ENCODE results near the gene PRF1. TPM values are rescaled to one million over a fixed set of nuclear protein-coding genes. Genes with fewer than 3 reads are reported as not detected.
A peak's percentile ranks its signal among the peaks of the same experiment; 100 is the strongest.

PRF1 gene
- total and polyA plus RNA-seq, 4 experiments from 2014 or later, result 18.0 to 67.5 (median 42.3) TPM

DNA sequence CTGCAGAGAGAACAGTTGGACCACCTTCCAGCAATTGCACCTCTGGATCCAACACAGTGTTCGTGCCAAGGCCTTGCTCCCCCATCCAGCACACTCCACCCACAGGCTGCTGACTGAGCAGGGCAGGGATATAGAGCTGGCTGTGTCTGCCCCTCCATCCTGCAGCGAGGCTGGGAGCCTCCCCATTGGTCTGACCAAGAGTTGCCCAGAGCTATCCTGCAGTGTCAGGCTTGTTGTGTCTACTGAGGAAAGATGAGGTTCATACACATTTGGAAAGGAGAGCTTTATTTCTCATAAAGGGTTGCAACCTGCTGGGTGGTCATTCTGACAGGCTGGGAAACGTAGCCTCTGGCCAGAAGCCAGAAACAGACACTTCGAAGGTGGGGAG is 27.1 kb downstream of the PRF1 start:
- peaks cover 34 to 55% (median 45%) of the 10 kb centered on the region in 4 donors for H3K4me1 Mint-ChIP-seq
- H3K36me3 Mint-ChIP-seq, result no peaks in the 10 kb centered on the region
- H3K4me1 ChIP-seq (ENCODE audit: insufficient read depth, low read length), result peaks cover 49% of the 10 kb centered on the region
- H3K36me3 ChIP-seq (ENCODE audit: insufficient read depth, low read length), result no peaks in the 10 kb centered on the region
- peak overlapping the region in 6 of 7 donors; percentile 42 to 93 (median 76) for H3K27ac Mint-ChIP-seq
- H3K27me3 ChIP-seq (ENCODE audit: insufficient read depth, low read length), result no peaks in the 10 kb centered on the region
- POLR2A ChIA-PET (ENCODE audit: partially characterized antibody), result interaction anchor here (1.7 kb wide), 1 partner anchor 27 kb away, joined by 8 read pairs; the partner anchor contains the start of gene PRF1
- H3K4me3 ChIP-seq (ENCODE audit: low read length in 2 of 2), result no peak overlapping the region
- CTCF ChIA-PET (ENCODE audit: partially characterized antibody), result interaction anchor here (0.9 to 1.5 kb wide), 3 partner anchors 15 to 184 kb away, joined by 3 to 6 read pairs (median 3); no protein-coding TSS in a partner anchor
- intact Hi-C loops (cut with micrococcal nuclease), result no loop called here
- H3K4me3 Mint-ChIP-seq, result peak overlapping the region in 4 of 8 donors; percentile 35 to 74 (median 52)
- no peaks in the 10 kb centered on the region for H3K9me3 ChIP-seq (ENCODE audit: control insufficient read depth in 1 of 2, low read length in 2 of 2)
- H3K27ac ChIP-seq (ENCODE audit: low read depth, low read length), result no peak overlapping the region
- H3K27me3 Mint-ChIP-seq, result no peaks in the 10 kb centered on the region
- DNase-seq, result no peak
- no peaks in the 10 kb centered on the region for H3K9me3 Mint-ChIP-seq

DNA sequence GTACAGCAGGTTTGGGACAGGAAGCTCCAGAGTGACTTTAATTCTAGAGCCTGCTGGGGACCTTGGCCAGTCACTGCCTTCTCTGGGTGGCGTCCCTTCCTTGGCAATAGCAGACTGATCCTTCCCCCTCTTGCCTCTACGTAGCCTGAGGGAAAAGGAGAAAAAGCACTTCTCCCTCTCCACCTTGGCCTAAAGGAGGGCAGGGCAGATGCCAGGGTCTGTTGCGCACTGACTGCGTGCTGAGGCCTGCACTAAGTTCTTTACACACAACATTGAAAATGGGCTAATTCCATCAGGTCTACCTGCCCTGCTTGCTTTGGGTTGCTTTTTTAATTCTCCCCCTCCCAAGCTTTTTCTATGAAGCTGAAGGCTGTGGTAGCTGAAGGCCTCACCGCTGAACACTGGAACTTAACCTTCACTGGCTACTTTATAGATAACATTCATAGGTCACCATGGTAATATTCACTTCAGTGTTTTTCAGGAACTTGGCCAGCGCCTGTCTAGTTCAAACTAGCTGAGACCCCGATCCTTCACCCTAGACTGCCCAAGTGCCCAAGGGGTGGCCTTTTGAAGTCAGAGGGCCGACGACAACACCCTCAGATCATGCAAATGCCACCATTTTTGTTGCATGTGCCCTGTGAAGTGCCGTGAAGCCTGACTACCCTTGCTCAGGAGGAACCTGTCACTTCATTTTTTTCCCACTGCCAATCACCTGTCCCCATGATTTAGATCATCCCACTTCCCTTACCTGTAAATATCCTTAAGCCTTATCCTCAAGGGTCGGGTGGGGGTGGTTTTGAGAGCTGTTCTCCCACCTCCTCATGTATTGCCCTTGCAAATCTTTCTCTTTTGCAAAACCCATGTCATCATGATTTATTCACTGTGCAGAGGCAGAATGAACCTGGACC is 28.7 kb downstream of the PRF1 start:
- CTCF ChIA-PET (ENCODE audit: partially characterized antibody), result interaction anchor here (1.3 kb wide), 1 partner anchor 15 kb away, joined by 3 read pairs; no protein-coding TSS in a partner anchor
- Mint-ChIP-seq H3K4me3 (peak overlapping the region in 1 of 8 donors; percentile 39), H3K4me1 (peaks cover 24 to 44% (median 35%) of the 10 kb centered on the region in 4 donors), H3K36me3 (no peaks in the 10 kb centered on the region), H3K27ac (peak overlapping the region in 6 of 7 donors; percentile 3 to 37 (median 20)), H3K9me3 (no peaks in the 10 kb centered on the region), H3K27me3 (no peaks in the 10 kb centered on the region)
- Histone ChIP-seq H3K27me3 (ENCODE audit: insufficient read depth, low read length) (no peaks in the 10 kb centered on the region), H3K4me1 (ENCODE audit: insufficient read depth, low read length) (peaks cover 34% of the 10 kb centered on the region), H3K36me3 (ENCODE audit: insufficient read depth, low read length) (no peaks in the 10 kb centered on the region), H3K4me3 (ENCODE audit: low read length in 2 of 2) (no peak overlapping the region), H3K9me3 (ENCODE audit: control insufficient read depth in 1 of 2, low read length in 2 of 2) (no peaks in the 10 kb centered on the region), H3K27ac (ENCODE audit: low read depth, low read length) (no peak overlapping the region)
- POLR2A ChIA-PET (ENCODE audit: partially characterized antibody), result no interaction called here
- intact Hi-C loops (cut with micrococcal nuclease), result no loop called here
- no peak for DNase-seq

DNA sequence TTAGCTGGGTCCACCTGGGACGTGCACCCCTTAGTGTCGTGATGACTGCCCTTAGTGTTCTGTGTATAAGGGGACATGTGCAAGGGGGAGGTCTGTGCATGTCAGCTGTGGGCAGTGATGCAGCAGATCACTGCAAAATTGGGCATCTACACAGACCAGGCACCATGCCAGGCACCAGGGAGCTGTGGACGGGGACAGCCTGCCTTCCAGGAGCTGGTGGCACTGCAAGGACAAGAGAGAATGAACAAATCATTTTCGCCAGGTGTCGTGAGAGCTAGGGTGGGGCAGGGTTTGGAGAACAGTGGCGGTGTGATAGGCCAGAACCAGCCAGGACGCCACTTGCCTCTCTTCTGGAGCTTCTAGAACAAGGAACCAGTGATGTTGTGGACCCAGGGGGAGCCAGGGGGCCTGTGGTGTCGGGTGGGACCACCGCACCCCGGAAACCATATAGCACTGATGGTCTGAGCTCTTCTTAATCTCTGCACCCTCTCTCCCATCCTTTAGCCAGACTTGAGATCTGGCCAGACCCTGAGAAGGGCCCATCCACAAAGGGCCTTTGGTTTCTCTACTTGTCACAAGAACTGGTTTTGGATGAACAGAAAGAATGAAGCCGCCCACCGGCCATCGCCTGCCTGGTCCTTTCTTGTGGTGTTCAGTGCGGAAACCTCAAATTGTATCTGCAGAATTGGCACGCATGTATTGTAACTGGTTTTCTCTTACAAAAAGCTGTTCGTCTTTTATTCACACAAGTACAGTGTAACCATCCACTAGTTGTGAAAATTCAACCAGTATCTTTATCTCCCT is 30.7 kb downstream of the PRF1 start:
- H3K4me3 ChIP-seq (ENCODE audit: low read length in 2 of 2), result no peak overlapping the region
- peaks cover 10 to 24% (median 15%) of the 10 kb centered on the region in 4 donors for H3K4me1 Mint-ChIP-seq
- H3K4me1 ChIP-seq (ENCODE audit: insufficient read depth, low read length), result peaks cover 13% of the 10 kb centered on the region
- POLR2A ChIA-PET (ENCODE audit: partially characterized antibody), result no interaction called here
- no peaks in the 10 kb centered on the region for H3K36me3 ChIP-seq (ENCODE audit: insufficient read depth, low read length)
- no peaks in the 10 kb centered on the region for H3K36me3 Mint-ChIP-seq
- no peaks in the 10 kb centered on the region for H3K27me3 Mint-ChIP-seq
- CTCF ChIA-PET (ENCODE audit: partially characterized antibody), result no interaction called here
- no peaks in the 10 kb centered on the region for H3K9me3 ChIP-seq (ENCODE audit: control insufficient read depth in 1 of 2, low read length in 2 of 2)
- H3K27me3 ChIP-seq (ENCODE audit: insufficient read depth, low read length), result no peaks in the 10 kb centered on the region
- H3K27ac Mint-ChIP-seq, result peak overlapping the region in 2 of 7 donors; percentile 23 to 73
- no peak overlapping the region for H3K4me3 Mint-ChIP-seq
- no peak overlapping the region for H3K27ac ChIP-seq (ENCODE audit: low read depth, low read length)
- intact Hi-C loops (cut with micrococcal nuclease), result loop anchor here (1.0 kb wide), 1 partner anchor 15 kb away; no protein-coding TSS in a partner anchor
- no peak for DNase-seq
- no peaks in the 10 kb centered on the region for H3K9me3 Mint-ChIP-seq

DNA sequence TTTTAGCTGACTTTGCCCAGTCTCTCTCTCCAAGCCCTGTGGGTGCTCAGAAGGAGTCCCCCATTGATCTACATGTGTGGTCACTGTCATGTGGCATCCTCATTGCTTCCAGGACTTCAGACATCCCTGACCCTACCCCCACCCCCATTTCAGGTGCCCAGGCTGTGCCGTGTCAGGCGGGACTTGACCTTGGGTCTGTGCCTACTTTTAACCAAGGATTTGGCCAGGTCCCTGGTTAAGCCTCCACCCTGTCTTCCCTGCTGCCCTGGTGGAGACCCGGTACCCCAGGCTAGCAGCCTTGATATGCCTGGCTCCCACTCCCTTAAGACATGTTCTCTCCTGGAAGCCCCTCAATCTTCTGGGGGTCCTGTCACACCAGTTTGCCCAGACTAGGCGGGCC is 31.3 kb downstream of the PRF1 start:
- Mint-ChIP-seq H3K4me1 (peaks cover 5 to 18% (median 9%) of the 10 kb centered on the region in 4 donors), H3K4me3 (no peak overlapping the region), H3K9me3 (no peaks in the 10 kb centered on the region), H3K27me3 (no peaks in the 10 kb centered on the region), H3K36me3 (no peaks in the 10 kb centered on the region), H3K27ac (no peak overlapping the region)
- Histone ChIP-seq H3K9me3 (ENCODE audit: control insufficient read depth in 1 of 2, low read length in 2 of 2) (no peaks in the 10 kb centered on the region), H3K4me3 (ENCODE audit: low read length in 2 of 2) (no peak overlapping the region), H3K4me1 (ENCODE audit: insufficient read depth, low read length) (peaks cover 7% of the 10 kb centered on the region), H3K27ac (ENCODE audit: low read depth, low read length) (no peak overlapping the region), H3K27me3 (ENCODE audit: insufficient read depth, low read length) (no peaks in the 10 kb centered on the region), H3K36me3 (ENCODE audit: insufficient read depth, low read length) (no peaks in the 10 kb centered on the region)
- CTCF ChIA-PET (ENCODE audit: partially characterized antibody), result interaction anchor here (1.1 kb wide), 1 partner anchor 12 kb away, joined by 5 read pairs; no protein-coding TSS in a partner anchor
- DNase-seq, result no peak
- POLR2A ChIA-PET (ENCODE audit: partially characterized antibody), result no interaction called here
- intact Hi-C loops (cut with micrococcal nuclease), result loop anchor here (1.0 kb wide), 1 partner anchor 16 kb away; no protein-coding TSS in a partner anchor

DNA sequence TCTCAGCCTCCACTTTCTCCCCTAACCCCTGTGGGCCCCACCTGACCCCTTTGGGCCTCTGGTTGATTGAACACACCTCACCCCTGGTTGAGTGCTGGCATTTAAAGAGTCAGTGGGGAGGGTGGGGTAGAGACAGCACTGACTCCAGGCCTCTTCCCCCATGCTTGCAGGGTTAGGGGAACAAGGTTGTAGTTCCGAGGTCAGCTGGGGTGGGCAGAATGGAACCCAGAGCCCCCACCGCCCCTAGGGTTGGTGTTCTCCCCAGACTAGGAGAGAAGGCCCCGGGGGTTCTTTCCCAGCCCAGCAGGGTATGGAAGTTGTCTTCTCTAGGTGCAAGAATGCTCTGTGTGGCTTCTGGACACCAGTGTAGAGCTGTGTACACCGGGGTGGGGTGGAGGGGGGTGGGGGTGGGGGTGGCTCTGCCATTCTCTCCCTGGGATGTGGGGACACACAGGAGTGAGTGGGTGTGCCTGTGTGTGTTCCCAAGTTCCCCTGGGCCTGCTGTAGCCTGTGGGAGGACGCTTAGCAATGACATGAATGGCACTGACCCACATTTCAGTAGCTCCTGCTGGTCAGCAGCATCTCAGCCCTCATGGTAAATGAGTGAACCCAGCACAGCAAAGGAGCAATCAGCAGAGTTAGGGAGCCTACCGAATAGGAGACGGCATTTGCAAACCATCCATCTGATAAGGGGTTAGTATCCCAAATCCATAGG is 33.6 kb downstream of the PRF1 start:
- no peak overlapping the region for H3K4me3 ChIP-seq (ENCODE audit: low read length in 2 of 2)
- Mint-ChIP-seq H3K27me3 (no peaks in the 10 kb centered on the region), H3K36me3 (no peaks in the 10 kb centered on the region), H3K9me3 (no peaks in the 10 kb centered on the region), H3K27ac (peak overlapping the region in 1 of 7 donors; percentile 70), H3K4me3 (no peak overlapping the region), H3K4me1 (peaks cover 0 to 8% (median 3%) of the 10 kb centered on the region in 4 donors)
- ChIA-PET POLR2A (ENCODE audit: partially characterized antibody) (no interaction called here), CTCF (ENCODE audit: partially characterized antibody) (interaction anchor here (1.2 kb wide), 1 partner anchor 19 kb away, joined by 4 read pairs; no protein-coding TSS in a partner anchor)
- no peaks in the 10 kb centered on the region for H3K27me3 ChIP-seq (ENCODE audit: insufficient read depth, low read length)
- intact Hi-C loops (cut with micrococcal nuclease), result no loop called here
- no peaks in the 10 kb centered on the region for H3K9me3 ChIP-seq (ENCODE audit: control insufficient read depth in 1 of 2, low read length in 2 of 2)
- DNase-seq, result no peak
- no peaks in the 10 kb centered on the region for H3K36me3 ChIP-seq (ENCODE audit: insufficient read depth, low read length)
- no peak overlapping the region for H3K27ac ChIP-seq (ENCODE audit: low read depth, low read length)
- H3K4me1 ChIP-seq (ENCODE audit: insufficient read depth, low read length), result no peaks in the 10 kb centered on the region

DNA sequence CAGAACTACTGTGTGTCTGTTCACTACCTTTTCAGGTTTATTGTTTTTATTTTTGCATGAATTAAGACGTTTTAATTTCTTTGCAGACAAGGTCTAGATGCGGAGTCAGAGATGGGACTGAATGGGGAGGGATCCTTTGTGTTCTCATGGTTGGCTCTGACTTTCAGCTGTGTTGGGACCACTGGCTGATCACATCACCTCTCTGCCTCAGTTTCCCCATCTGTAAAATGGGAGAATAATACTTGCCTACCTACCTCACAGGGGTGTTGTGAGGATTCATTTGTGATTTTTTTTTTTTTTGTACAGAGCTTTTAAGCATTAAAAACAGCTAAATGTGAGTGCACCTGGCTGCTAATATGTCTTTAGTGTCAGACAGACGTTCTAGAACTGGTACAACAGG is 34.4 kb downstream of the PRF1 start:
- H3K27me3 ChIP-seq (ENCODE audit: insufficient read depth, low read length), result no peaks in the 10 kb centered on the region
- Mint-ChIP-seq H3K27me3 (no peaks in the 10 kb centered on the region), H3K27ac (no peak overlapping the region), H3K4me1 (peaks cover 0 to 6% (median 3%) of the 10 kb centered on the region in 4 donors), H3K9me3 (no peaks in the 10 kb centered on the region), H3K4me3 (no peak overlapping the region), H3K36me3 (no peaks in the 10 kb centered on the region)
- DNase-seq, result no peak
- no peak overlapping the region for H3K4me3 ChIP-seq (ENCODE audit: low read length in 2 of 2)
- H3K27ac ChIP-seq (ENCODE audit: low read depth, low read length), result no peak overlapping the region
- H3K4me1 ChIP-seq (ENCODE audit: insufficient read depth, low read length), result no peaks in the 10 kb centered on the region
- ChIA-PET POLR2A (ENCODE audit: partially characterized antibody) (interaction anchor here (1.1 kb wide), 1 partner anchor 8 kb away, joined by 3 read pairs; no protein-coding TSS in a partner anchor), CTCF (ENCODE audit: partially characterized antibody) (no interaction called here)
- intact Hi-C loops (cut with micrococcal nuclease), result no loop called here
- no peaks in the 10 kb centered on the region for H3K9me3 ChIP-seq (ENCODE audit: control insufficient read depth in 1 of 2, low read length in 2 of 2)
- no peaks in the 10 kb centered on the region for H3K36me3 ChIP-seq (ENCODE audit: insufficient read depth, low read length)

All from CD4-positive, alpha-beta memory T cell (primary cell).